ENCODE results near the gene OTOA. TPM values are rescaled to one million over a fixed set of nuclear protein-coding genes. Genes with fewer than 3 reads are reported as not detected.
"Not testable (repeated sequence)": the region's sequence is repeated elsewhere in the genome, so short reads cannot be mapped to it uniquely, and the experiment has no call there.

The OTOA gene
- total RNA-seq, 1 donor from 2014 or later: under 0.01 TPM

- no peak for DNase-seq (ENCODE audit: low read depth in 2 of 2)
These were observed 9.7 kb downstream of the OTOA start for GRCh38 chr16:21673469-21673868.

- DNase-seq (ENCODE audit: low read depth in 2 of 2): not testable (repeated sequence)
These were observed 10.7 kb downstream of the OTOA start for GRCh38 chr16:21674456-21674855.

- DNase-seq (ENCODE audit: low read depth in 2 of 2): not testable (repeated sequence)
These were observed 16.9 kb downstream of the OTOA start for GRCh38 chr16:21680714-21681113.

- no peak for DNase-seq (ENCODE audit: low read depth in 2 of 2)
These were observed 19.4 kb downstream of the OTOA start for GRCh38 chr16:21683184-21683583.

GRCh38 chr16:21684199-21684598 lies 20.4 kb downstream of the OTOA start:
- DNase-seq (ENCODE audit: low read depth in 2 of 2): peak; percentile 3 to 4

- peak in 1 of 2 donors; percentile 8 for DNase-seq (ENCODE audit: low read depth in 2 of 2)
These were observed 21.3 kb downstream of the OTOA start for GRCh38 chr16:21685034-21685455.

GRCh38 chr16:21689107-21689506 lies 25.3 kb downstream of the OTOA start:
- DNase-seq (ENCODE audit: low read depth in 2 of 2): no peak

- not testable (repeated sequence) for DNase-seq (ENCODE audit: low read depth in 2 of 2)
These were observed 27.2 kb downstream of the OTOA start for GRCh38 chr16:21690967-21691366.

GRCh38 chr16:21694609-21695008 lies 30.8 kb downstream of the OTOA start:
- no peak for DNase-seq (ENCODE audit: low read depth in 2 of 2)

GRCh38 chr16:21697032-21697431 lies 33.3 kb downstream of the OTOA start:
- no peak for DNase-seq (ENCODE audit: low read depth in 2 of 2)

GRCh38 chr16:21698169-21699032 lies 34.6 kb downstream of the OTOA start:
- DNase-seq (ENCODE audit: low read depth in 2 of 2): no peak

GRCh38 chr16:21701271-21701670 lies 37.5 kb downstream of the OTOA start:
- DNase-seq (ENCODE audit: low read depth in 2 of 2): no peak

- DNase-seq (ENCODE audit: low read depth in 2 of 2): no peak
These were observed 38.5 kb downstream of the OTOA start for GRCh38 chr16:21702276-21702675.

GRCh38 chr16:21703156-21703555 lies 39.4 kb downstream of the OTOA start:
- no peak for DNase-seq (ENCODE audit: low read depth in 2 of 2)

- DNase-seq (ENCODE audit: low read depth in 2 of 2): no peak
These were observed 39.9 kb downstream of the OTOA start for GRCh38 chr16:21703589-21704174.

GRCh38 chr16:21704266-21704665 lies 40.5 kb downstream of the OTOA start:
- DNase-seq (ENCODE audit: low read depth in 2 of 2): no peak

GRCh38 chr16:21704733-21705132 lies 41.0 kb downstream of the OTOA start:
- DNase-seq (ENCODE audit: low read depth in 2 of 2): no peak

- peak; percentile 68 to 80 for DNase-seq (ENCODE audit: low read depth in 2 of 2)
These were observed 44.9 kb downstream of the OTOA start for GRCh38 chr16:21708533-21709115.

GRCh38 chr16:21710938-21711337 lies 47.2 kb downstream of the OTOA start:
- no peak for DNase-seq (ENCODE audit: low read depth in 2 of 2)

- no peak for DNase-seq (ENCODE audit: low read depth in 2 of 2)
These were observed 50.0 kb downstream of the OTOA start for GRCh38 chr16:21713549-21714368.

GRCh38 chr16:21714369-21714618 lies 50.5 kb downstream of the OTOA start:
- not testable (repeated sequence) for DNase-seq (ENCODE audit: low read depth in 2 of 2)

- no peak for DNase-seq (ENCODE audit: low read depth in 2 of 2)
These were observed 53.8 kb downstream of the OTOA start for GRCh38 chr16:21717608-21718007.

Data from lung microvascular endothelial cell (primary cell).